Activated effector memory CD4-positive, alpha-beta T cell treated with anti-CD3 and anti-CD28 coated beads, Interleukin-2, amount 50 U/mL, for 16 hours (primary cell): ENCODE measurements around the gene MEGF10.

Experiments
- DNase-seq: peaks from one replicate; pipeline ENCODE4 v3.0.0-alpha.2; 2020

The MEGF10 gene

GRCh38 chr5:127447827-127448226, 157.2 kb downstream of the MEGF10 start:
- DNase-seq, result no peak

DNA sequence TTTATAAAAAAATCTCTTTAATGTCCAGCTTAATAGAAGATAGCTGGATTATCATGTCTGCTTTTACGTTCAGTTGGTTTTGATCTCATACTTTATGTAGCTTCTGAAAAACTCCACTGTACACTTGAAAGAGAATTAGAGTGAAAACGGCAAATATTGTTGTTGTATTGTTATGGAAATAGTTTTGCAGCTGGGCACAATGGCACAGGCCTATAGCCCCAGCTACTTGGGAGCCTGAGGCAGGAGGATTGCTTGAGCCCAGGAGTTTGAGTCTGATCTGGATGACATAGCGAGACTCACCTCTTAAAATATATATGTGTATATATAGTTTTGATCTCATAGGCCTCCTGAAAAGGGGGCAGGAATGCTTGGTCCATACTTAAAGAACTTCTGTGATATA, 159.4 kb downstream of the MEGF10 start:
- DNase-seq, result no peak

GRCh38 chr5:127451096-127451495, 160.5 kb downstream of the MEGF10 start:
- no peak for DNase-seq

- DNase-seq, result no peak
Observed at GRCh38 chr5:127452626-127453025, 162.0 kb downstream of the MEGF10 start.

DNA sequence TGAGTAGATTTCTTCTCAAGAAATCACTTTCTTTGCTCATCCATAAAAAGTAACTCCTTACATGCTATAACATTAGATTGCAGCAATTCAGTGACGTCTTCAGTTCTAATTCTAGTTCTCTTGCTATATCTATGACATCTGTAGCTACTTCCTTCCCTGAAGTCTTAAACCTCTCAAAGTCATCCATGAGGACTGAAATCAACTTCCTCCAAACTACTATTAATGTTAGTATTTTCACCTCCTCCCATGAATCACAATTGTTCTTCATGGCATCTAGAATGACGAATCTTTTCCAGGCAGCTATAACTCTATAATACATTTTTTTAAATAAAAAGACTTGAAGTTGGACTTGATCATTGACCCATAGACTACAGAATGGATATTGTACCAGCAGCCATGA, 180.6 kb downstream of the MEGF10 start:
- DNase-seq, result no peak

- no peak for DNase-seq
Observed at GRCh38 chr5:127472700-127473099, 182.1 kb downstream of the MEGF10 start.

GRCh38 chr5:127486471-127486870, 195.9 kb downstream of the MEGF10 start:
- DNase-seq, result no peak

DNA sequence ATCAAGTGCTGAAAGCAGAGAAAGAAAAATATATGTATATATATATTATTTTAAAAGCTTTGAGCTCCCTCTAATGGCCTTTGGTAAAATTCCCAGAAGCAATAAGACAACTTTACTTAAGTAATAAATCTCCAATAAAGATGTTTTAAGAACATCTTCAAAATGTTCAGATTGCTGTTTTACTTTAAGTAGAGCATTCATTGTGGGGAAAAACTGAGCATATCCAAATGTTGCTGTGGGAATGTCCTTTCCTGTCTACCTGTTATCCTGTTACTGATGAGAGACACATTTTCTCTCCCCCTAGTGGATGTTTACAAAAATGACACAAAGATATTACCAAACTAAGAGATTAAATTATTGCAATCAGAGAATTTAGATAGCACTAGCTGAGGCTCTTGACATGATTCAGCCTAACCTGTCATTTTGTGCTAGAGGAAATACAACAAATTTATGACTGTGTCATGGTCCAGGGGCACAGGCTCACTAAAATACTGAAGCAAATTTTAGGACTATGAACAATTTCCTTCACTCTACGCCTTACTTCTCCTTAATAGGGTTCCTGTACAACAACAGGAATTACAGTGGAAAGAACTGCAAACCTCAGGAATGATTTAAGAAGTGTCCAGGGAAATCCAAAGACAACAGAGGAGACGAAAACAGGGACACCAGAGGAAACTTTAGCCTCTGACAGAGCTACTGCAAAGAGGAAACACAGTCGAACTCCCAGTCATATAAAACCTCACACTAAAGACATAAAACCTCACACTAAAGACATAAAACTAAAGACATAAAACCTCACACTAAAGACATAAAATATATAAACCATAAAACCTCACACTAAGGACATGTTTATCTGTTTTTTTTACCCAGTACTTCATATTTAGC, 202.5 kb downstream of the MEGF10 start:
- DNase-seq, result no peak

GRCh38 chr5:127498548-127498947, 208.0 kb downstream of the MEGF10 start:
- DNase-seq, result no peak

DNA sequence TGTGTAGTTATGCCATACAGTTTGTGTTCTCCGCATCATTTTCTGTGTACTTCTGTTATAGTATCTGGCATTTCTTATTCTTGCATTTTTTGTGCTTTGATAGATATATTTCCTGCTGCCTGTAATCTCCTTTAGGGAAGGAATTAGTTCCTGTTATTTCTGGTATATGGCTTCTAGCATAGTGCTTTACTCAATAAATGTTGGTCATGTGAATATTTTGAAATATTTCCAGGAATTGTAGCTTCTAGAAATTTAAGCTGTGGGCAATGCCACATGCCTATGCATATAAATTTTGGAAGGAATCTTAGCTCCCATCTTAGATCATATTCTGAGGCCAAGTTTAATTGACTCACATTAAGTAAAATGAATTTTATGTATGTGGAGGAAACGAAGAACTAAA, 215.3 kb downstream of the MEGF10 start:
- DNase-seq, result no peak

DNA sequence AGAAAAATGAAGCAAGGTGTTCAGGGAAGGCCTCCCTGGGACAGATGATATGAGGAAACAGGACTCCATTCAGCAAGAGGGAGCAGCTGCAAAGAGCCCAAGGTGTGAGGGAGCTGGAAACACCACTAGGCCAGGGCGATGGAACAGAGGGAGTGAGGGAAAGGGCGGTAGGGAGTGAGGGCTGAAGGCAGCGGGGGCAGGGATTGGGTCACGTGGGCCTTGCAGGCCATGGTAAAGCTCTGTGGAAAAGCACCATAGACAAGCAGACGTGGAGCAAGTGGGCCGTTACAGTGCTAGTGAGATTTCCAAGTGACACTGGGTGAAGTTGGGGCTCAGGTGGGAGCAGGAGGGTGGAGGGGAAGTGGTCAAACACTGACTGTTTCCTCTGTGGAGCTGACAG, 216.0 kb downstream of the MEGF10 start:
- no peak for DNase-seq

DNA sequence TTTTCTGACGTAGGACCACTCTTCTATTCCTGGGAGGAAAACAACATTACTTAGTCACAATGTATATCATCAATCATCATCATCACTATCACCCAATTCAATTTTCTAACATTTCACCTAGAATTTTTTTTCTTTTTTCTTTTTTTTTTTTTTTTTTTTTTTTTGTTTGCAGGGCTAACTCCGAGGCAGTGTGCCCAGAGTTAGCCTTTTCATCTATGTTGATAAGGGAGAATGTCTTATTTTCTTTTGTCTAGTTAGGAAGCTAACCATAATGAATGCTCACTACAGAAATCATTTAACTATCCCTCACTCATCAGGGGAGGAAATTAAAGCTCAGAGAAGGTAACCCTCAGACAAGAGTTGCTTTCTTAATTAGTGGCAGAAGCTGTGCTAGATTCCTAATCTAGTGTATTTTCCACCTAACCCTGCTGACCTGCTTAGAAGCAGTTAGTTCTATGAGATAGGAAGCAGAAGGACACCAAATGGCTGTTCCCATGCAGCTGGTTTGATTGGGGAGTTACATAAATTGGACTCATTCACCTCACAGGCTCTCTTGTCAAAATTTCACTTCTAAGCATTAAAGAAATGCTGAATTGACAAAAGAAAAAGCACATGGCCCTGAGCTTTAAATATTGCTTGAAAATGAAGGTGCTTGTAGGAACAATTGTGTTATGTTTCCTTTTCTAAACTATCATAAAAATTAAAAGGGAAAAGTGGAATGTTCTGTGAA, 218.2 kb downstream of the MEGF10 start:
- DNase-seq, result no peak
